GM21381 (cell line): ENCODE results near the gene EPC1.
"Not testable (repeated sequence)": the region's sequence is repeated elsewhere in the genome, so short reads cannot be mapped to it uniquely, and the experiment has no call there.

Experiments used
- ATAC-seq: cut with Tn5 transposase; IDR thresholded peaks from one replicate; pipeline ENCODE4 v1.9.1; 2021; ENCODE audit warnings: mild to moderate bottlenecking, moderate library complexity; ENCODE audit not compliant: unreplicated experiment

Gene EPC1

DNA sequence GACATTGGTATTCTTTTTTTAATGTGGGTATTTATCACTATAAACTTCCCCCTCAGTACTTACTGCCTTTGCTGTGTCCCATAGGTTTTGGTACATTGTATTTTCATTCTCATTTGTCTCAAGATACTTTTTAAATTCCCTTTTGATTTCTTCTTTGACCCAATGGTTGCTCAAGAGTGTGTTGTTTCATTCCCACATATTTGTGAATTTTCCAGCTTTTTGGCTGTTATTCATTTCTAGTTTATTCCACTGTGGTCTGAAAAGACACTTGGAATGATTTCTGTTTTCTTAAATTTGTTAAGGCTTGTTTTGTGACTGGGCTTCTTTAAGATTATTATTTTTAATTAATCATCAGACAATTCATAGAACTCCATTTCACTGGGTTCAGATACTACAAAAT, 105.0 kb downstream of the EPC1 start:
- ATAC-seq: no peak

DNA sequence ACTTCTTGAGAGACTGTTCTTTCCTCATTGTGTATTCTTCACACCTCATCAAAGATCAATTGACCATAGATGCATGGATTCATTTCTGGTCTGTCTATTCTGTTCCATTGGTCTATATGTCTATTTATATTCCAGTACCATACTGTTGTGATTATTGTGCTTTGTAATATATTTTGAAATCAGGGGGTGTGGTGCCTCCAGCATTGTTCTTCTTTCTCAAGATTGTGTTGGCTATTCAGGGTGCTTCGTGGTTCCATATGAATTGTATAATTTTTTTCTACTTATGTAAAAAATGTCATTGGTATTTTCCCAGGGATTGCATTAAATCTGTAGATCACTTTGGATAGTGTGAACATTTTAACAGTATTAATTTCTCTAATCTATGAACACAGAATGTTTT, 106.5 kb downstream of the EPC1 start:
- ATAC-seq: no peak

DNA sequence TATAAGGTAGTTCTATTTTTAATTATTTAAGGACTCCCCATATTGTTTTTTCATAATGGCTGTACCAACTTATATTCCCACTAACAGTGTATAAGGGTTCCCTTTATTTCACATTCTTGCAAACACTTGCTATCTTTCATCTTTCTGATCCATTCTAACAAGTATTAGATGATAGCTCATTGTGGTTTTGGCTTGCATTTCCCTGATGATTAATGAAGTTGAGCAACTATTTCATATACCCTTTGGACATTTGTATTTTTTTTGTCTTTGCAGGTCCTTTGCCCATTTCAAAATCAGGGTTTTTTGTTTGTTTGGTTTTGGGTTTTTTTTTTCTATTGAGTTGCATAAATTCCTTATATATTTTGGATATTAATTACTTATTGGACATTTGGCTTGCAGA, 107.2 kb downstream of the EPC1 start:
- ATAC-seq: no peak

DNA sequence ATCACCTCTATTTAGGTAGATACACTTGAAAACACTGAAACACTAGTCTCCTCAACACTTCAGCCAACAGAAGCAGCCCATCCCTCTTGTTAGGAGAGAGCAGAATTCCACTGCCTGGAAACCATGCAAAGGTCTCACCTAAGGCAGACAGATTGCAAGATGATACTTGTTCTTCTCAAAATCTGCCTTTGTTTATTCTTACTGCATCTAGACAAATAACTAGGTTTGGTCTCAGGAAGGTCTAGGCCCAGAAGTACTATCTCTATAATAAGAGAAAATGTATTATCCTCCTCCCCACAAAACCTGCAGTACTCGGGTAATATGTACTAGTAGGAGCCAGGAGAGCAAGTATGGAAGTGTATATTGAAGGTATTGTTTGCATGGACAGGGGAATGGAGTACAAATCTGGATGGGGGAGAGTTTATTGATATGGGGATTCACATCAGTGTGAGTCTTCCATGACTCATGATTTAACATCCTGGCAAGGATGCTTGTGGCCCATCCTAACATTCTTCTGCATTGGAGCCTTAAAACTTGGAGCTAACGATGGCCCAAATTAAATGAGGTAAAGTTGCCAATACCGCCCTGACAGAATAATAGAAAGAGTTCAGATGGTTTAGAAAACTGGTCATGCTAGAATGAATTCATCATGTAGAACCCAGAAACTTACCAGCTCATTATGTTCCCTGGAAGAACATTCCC, 109.2 kb downstream of the EPC1 start:
- ATAC-seq: no peak

DNA sequence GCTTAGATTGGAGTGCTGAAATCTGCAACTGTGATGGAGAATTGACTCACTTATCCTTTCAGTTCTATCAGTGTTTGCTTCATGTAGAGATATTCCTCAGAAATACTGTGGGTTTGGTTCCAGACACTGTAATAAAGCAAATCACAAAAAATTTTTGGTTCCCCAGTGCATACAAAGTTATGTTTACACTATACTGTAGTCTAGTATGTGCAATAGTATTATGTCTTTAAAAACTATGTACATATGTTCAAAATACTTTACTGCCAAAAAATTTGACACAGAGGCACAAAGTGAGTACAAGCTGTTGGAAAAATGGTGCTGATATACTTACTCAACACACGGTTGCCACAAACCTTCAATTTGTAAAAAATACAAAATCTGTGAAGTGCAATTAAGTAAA, 112.5 kb downstream of the EPC1 start:
- ATAC-seq: no peak

DNA sequence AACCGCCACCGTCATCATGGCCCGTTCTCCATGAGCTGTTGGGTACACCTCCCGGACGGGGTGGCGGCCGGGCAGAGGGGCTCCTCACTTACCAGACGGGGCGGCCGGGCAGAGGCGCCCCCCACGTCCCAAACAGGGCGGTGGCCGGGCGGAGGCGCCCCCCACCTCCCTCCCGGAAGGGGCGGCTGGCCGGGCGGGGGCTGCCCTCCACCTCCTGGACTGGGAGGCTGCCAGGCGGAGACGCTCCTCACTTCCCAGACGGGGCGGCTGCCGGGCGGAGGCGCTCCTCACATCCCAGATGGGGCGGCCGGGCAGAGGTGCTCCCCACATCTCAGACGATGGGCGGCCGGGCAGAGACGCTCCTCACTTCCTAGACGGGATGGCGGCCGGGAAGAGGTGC, 113.6 kb downstream of the EPC1 start:
- not testable (repeated sequence) for ATAC-seq

DNA sequence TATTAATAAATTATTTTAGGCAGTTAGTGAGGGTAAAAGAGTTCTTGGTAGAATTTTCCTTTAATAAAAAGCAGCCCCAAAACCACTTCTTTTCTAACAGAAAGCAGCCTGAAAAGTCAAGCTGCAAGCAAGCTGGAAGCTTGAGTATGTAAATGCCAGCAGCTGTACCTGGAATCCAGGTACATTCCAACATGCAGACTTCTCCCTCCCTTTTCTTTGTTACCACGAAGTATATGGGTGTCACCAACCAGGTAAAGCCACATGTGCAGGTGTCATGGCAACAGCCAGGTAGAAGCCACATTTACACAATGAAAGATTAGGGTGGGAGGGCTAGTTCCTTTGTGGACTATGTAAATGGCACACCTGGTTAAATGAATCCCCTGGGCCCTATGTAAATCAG, 114.6 kb downstream of the EPC1 start:
- no peak for ATAC-seq

DNA sequence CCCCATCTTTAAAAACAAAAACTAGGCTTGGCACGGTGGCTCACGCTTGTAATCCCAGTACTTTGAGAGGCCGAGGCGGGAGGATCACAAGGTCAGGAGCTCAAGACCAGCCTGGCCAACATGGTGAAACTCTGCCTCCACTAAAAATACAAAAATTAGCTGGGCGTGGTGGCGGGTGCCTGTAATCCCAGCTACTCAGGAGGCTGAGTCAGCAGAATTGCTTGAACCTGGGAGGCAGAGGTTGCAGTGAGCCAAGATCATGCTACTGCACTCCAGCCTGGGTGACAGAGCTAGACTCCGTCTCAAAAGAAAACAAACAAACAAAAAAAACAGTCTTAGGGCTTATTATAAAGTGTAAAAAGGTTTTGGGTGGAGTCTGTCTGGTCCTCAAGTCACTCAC, 117.2 kb downstream of the EPC1 start:
- ATAC-seq: not testable (repeated sequence)

DNA sequence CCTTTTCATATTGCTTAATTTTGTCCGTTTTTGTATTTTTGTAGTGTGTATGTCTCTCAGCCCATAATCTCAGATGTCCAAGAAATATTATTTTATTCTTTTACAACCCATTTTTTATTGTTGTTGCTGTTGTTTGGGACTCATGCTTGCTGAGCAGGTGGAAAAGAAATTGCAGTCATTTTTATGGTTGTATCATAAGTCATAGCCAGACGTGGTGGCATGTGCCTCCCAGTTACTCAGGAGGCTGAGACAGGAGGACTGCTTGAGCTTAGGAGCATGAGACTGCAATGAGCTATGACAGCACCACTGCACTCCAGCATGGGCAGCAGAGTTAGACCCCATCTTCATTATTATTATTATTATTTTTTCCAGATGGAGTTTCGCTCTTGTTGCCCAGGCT, 117.8 kb downstream of the EPC1 start:
- no peak for ATAC-seq

DNA sequence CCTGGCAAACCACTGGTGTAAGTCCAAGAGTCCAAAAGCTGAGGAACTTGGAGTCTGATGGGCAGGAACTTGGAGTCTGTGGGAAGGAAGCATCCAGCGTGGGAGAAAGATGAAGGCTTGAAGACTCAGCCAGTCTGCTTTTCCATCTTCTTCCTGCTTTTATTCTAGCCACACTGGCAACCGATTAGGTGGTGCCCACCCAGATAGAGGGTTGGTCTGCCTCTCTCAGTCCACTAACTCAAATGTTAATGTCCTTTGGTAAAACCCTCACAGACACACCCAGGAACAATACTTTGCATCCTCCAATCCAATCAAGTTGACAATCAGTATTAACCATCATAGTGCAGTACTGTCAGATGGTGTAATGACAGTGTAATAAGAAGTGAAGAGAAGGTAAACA, 119.2 kb downstream of the EPC1 start:
- no peak for ATAC-seq

DNA sequence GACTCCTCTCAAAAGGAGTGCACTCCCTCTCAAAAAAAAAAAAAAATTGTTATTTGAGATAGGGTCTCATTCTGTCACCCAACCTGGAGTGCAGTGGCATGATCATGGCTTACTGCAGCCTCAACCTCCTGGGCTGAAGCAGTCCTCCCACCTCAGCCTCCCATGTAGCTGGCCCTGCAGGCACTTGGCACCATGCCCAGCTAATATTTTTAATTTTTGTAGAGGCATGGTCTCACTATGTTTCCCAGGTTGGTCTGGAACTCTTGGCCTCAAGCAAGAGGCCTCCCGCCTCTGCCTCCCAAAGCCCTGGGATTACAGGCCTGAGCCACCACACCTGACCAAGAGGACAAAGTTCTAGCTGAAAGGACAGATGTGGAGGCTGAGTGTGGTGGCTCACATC, 120.3 kb downstream of the EPC1 start:
- no peak for ATAC-seq

DNA sequence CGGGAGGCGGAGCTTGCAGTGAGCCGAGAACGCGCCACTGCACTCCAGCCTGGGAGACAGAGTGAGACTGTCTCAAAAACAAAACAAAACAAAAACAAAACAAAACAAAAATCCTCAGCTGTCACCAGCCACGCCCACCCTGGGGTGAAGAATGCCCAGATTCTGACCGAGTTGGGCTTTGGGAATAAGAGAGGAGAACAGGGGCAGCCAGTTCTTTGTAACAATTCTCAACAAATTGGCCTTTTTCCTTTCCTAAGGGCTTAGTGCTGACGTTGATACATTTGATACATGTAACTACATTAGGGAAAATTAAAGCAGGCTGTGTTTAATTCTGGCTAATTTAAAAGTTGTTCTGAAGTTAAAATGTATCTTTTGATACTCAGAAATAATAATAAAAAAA, 121.0 kb downstream of the EPC1 start:
- no peak for ATAC-seq

DNA sequence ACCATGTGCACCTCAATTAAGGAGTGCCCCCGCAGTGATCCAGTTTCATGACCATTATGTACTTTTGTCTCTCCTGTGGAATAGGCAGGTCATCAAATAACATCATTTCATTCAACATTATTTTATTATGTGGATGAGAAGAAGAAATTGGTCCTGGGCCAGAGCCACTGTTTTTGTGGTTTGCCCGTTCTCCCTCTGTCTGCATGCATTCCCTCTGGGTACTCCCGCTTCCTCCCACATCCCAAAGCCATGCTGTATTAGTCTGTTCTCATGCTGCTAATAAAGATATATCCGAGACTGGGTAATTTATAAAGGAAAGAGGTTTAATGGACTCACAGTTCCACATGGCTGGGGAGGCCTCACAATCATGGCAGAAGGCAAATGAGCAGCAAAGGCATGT, 124.6 kb downstream of the EPC1 start:
- not testable (repeated sequence) for ATAC-seq

DNA sequence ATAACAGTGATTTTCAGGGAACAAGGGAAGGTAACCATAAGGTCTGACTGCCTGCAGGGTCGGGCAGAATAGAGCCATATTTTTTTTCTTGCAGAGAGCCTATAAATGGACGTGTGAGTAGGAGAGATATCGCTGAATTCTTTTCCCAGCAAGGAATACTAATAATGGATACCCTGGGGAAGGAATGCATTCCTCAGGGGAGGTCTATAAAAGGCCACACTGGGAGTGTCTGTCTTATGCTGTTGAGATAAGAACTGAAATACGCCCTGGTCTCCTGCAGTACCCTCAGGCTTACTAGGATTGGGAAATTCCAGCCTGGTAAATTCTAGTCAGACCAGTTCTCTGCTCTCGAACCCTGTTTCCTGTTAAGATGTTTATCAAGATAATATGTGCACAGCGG, 127.8 kb downstream of the EPC1 start:
- not testable (repeated sequence) for ATAC-seq

DNA sequence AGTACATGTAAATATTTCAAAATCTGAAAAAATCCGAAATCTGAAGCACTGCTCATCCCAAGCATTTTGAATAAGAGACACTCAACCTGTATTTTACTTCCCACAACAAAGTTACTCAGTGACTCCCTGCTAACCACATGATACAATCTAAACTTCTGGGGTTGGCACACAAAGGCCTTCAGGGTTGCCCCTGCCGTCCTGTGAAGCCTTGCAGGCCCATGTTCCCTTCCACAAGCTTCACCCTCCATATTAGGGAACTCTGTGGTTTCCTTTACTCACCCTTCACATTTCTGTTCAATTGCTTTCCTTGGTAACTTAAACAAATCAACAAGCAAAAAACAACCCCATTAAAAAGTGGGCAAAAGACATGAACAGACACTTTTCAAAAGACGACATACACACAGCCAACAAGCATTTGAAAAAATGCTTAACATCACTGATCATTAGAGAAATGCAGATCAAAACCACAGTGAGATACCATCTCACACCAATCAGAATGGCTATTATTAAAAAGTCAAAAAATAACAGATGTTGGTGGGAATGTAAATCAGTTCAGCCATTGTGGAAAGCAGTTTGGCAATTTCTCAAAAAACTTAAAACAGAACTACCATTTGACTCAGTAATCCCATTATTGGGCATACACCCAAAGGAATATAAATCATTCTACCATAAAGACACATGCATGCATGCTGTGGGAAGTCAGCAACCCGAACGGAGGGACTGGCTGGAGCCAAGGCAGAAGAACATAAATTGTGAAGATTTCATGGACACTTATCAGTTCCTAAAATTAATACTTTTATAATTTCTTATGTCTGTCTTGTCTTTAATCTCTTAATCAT, 128.5 kb downstream of the EPC1 start:
- not testable (repeated sequence) for ATAC-seq
